ENCODE data around the gene PCCA.
"Not testable (repeated sequence)": the region's sequence is repeated elsewhere in the genome, so short reads cannot be mapped to it uniquely, and the experiment has no call there.

Gene PCCA

GRCh38 chr13:100244431-100244830 lies 155.5 kb downstream of the PCCA start:
- no peak for DNase-seq (ENCODE audit: low read depth)

- no peak for DNase-seq (ENCODE audit: low read depth)
Observed at GRCh38 chr13:100245104-100245503, 156.2 kb downstream of the PCCA start.

GRCh38 chr13:100247937-100248336 lies 159.0 kb downstream of the PCCA start:
- DNase-seq (ENCODE audit: low read depth) = no peak

- no peak for DNase-seq (ENCODE audit: low read depth)
Observed at GRCh38 chr13:100254002-100254401, 165.1 kb downstream of the PCCA start.

- no peak for DNase-seq (ENCODE audit: low read depth)
Observed at GRCh38 chr13:100262404-100262803, 173.5 kb downstream of the PCCA start.

- no peak for DNase-seq (ENCODE audit: low read depth)
Observed at GRCh38 chr13:100266026-100266425, 177.1 kb downstream of the PCCA start.

GRCh38 chr13:100269837-100270236 lies 180.9 kb downstream of the PCCA start:
- no peak for DNase-seq (ENCODE audit: low read depth)

GRCh38 chr13:100273138-100273537 lies 184.2 kb downstream of the PCCA start:
- DNase-seq (ENCODE audit: low read depth) = no peak

- no peak for DNase-seq (ENCODE audit: low read depth)
Observed at GRCh38 chr13:100273552-100273951, 184.7 kb downstream of the PCCA start.

GRCh38 chr13:100274942-100275506 lies 186.1 kb downstream of the PCCA start:
- no peak for DNase-seq (ENCODE audit: low read depth)

GRCh38 chr13:100275746-100276145 lies 186.9 kb downstream of the PCCA start:
- DNase-seq (ENCODE audit: low read depth) = no peak

- no peak for DNase-seq (ENCODE audit: low read depth)
Observed at GRCh38 chr13:100280681-100281080, 191.8 kb downstream of the PCCA start.

- DNase-seq (ENCODE audit: low read depth) = not testable (repeated sequence)
Observed at GRCh38 chr13:100282306-100282705, 193.4 kb downstream of the PCCA start.

GRCh38 chr13:100290165-100290801 lies 201.4 kb downstream of the PCCA start:
- DNase-seq (ENCODE audit: low read depth) = no peak

- no peak for DNase-seq (ENCODE audit: low read depth)
Observed at GRCh38 chr13:100291624-100292023, 202.7 kb downstream of the PCCA start.

GRCh38 chr13:100297413-100297812 lies 208.5 kb downstream of the PCCA start:
- no peak for DNase-seq (ENCODE audit: low read depth)

- DNase-seq (ENCODE audit: low read depth) = no peak
Observed at GRCh38 chr13:100298116-100298681, 209.3 kb downstream of the PCCA start.

- no peak for DNase-seq (ENCODE audit: low read depth)
Observed at GRCh38 chr13:100298691-100299090, 209.8 kb downstream of the PCCA start.

- DNase-seq (ENCODE audit: low read depth) = no peak
Observed at GRCh38 chr13:100300243-100300642, 211.3 kb downstream of the PCCA start.

GRCh38 chr13:100300708-100301107 lies 211.8 kb downstream of the PCCA start:
- no peak for DNase-seq (ENCODE audit: low read depth)

- DNase-seq (ENCODE audit: low read depth) = no peak
Observed at GRCh38 chr13:100301418-100301817, 212.5 kb downstream of the PCCA start.

- no peak for DNase-seq (ENCODE audit: low read depth)
Observed at GRCh38 chr13:100302391-100302790, 213.5 kb downstream of the PCCA start.

GRCh38 chr13:100304229-100304628 lies 215.3 kb downstream of the PCCA start:
- no peak for DNase-seq (ENCODE audit: low read depth)

GRCh38 chr13:100305398-100305797 lies 216.5 kb downstream of the PCCA start:
- DNase-seq (ENCODE audit: low read depth) = no peak

All from HS-27A (cell line).